GM21360 (cell line): ENCODE results near the gene ATP2A3.
A peak's percentile ranks its signal among the peaks of the same experiment; 100 is the strongest.

Source experiments
- ATAC-seq: cut with Tn5 transposase; IDR thresholded peaks from one replicate; pipeline ENCODE4 v1.9.1; 2021; ENCODE audit warnings: mild to moderate bottlenecking, moderate library complexity; ENCODE audit not compliant: unreplicated experiment

The ATP2A3 gene

GRCh38 chr17:3893720-3894116 is 70.5 kb downstream of the ATP2A3 start:
- ATAC-seq = no peak

- peak; percentile 75 for ATAC-seq
These were observed 71.1 kb downstream of the ATP2A3 start, which contains the start of gene CAMKK1 for GRCh38 chr17:3893003-3893719. Gene CAMKK1, minus strand, starts transcription at chr17:3893053. Its CDS starts 7,366 bp downstream, at chr17:3885687.

- peak; percentile 18 for ATAC-seq
These were observed 71.9 kb downstream of the ATP2A3 start for GRCh38 chr17:3892095-3892998.

GRCh38 chr17:3891626-3892094 is 72.6 kb downstream of the ATP2A3 start:
- no peak for ATAC-seq

GRCh38 chr17:3890878-3891219 is 73.4 kb downstream of the ATP2A3 start:
- no peak for ATAC-seq

GRCh38 chr17:3890082-3890877 is 74.0 kb downstream of the ATP2A3 start:
- ATAC-seq = no peak

- ATAC-seq = no peak
These were observed 74.8 kb downstream of the ATP2A3 start for GRCh38 chr17:3889325-3890012.

DNA sequence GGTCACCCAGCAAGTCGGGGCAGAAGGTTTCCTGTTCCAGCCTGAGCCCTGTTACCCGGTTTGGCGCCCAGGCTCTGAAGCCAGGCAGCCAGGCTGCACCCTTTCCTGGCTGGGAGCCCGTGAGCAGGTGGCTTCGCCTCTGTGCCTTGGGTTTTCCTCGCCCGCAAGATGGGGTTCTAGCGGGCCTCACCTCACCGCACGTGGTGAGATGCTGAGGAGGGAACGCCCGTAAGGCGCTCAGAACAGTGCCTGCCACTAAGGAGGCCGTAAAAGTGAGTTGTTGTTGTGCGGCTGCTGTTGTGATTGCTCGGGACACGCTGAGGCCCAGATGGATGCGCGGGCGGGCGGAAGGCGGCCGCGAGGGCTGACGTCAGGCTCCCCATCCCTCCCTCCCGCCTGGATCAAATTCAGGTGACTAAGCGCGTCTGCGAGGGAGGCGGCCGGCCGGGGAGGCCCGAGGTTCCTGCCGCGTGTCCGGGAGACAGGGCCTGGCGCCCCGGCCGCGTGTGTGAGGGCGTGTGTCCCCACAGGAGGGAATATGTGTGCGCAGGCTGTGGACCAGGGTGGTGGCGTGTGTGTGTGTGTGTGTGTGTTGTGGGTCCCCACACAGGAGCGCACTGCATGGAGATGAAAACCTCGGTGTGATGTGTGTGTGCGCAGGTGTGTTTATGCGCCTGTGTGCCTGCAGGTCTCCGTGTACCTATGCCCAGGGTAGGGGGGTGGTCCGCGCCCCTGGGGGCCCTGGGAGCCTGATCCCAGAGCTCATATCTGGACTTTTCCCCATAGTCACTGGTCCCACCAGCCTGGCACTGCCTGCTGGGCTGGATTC is 75.7 kb downstream of the ATP2A3 start:
- no peak for ATAC-seq

DNA sequence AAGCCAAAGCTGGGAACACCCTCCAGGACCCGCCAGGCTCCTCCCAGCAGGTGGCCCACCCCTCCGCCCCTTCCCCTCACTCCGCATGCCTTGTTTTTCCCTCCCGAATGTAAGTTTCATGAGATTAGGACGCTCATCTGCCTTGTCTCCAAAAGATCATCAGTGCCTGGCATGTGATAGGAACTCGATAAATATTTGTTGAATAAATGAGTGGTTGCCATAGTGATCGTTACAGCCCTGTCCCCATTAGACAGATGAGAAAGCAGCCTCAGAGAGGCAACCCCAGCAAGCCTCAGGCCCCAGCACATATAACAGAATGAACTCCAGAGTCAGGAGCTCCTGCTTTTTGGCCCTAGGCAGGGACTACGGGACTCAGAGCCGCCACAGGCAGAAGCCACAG is 76.4 kb downstream of the ATP2A3 start:
- no peak for ATAC-seq

- no peak for ATAC-seq
These were observed 76.8 kb downstream of the ATP2A3 start for GRCh38 chr17:3887394-3887793.

GRCh38 chr17:3886776-3887175 is 77.5 kb downstream of the ATP2A3 start:
- no peak for ATAC-seq

GRCh38 chr17:3885970-3886369 is 78.3 kb downstream of the ATP2A3 start:
- no peak for ATAC-seq

- no peak for ATAC-seq
These were observed 79.0 kb downstream of the ATP2A3 start for GRCh38 chr17:3885271-3885670.

GRCh38 chr17:3884188-3884587 is 80.0 kb downstream of the ATP2A3 start:
- no peak for ATAC-seq

DNA sequence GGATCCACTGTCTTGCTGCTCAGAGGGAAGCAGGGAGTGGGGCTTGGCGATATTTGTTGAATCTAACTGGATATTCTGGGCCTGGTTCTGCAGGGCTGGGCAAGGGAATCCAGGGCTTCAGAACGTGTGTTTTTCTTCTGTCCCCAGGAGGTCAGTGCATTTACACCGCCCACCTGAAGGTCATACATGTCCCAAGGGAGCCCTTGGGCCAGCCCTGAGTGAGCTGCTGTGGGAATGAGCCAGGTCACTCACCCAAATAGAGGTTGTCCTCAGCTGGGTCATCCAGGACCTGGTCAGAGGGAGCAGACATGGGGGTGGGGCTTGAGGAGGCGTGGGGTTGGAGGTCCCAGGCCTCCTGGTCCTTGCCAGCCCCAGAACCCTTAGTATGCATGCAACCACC is 82.0 kb downstream of the ATP2A3 start:
- no peak for ATAC-seq

GRCh38 chr17:3880983-3881382 is 83.3 kb downstream of the ATP2A3 start:
- no peak for ATAC-seq

DNA sequence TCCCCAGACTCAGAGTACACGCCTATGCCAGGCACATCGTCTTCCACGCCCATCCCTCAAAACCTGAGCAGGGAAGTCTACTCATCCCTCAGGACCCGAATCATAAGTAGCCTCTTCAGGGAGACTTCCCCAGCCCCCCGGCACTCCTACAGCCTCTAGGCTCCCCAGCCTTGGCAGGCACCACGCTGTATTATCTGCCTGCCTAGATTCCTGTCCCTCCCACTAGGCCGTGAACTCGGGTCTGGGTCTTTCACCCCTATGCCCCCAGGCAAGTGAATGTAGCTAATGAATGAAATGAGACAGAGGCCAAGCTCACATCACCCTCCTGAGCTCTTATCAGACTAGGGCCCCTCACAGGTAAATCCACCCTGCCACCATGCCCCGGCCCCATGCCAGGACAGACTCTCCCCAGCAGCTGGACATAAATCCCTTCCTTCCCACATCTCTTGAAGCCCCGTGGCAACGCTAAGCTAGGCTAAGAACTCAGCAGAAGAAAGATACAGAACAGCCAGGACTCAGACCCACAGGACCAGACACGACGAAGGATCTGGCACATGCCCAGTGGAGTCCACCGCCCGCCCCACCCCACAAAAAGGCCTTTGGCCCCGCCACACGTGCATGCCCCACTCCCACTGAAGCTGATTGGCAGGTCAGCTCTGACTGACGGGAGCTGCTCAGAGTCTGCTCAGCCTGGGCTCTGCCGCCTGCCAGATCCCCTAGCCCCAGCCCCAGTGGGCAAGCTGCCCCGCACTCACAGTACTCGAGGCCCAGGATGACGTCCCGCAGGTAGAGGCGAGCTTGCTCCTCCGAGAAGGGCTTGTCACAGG is 84.4 kb downstream of the ATP2A3 start:
- no peak for ATAC-seq

DNA sequence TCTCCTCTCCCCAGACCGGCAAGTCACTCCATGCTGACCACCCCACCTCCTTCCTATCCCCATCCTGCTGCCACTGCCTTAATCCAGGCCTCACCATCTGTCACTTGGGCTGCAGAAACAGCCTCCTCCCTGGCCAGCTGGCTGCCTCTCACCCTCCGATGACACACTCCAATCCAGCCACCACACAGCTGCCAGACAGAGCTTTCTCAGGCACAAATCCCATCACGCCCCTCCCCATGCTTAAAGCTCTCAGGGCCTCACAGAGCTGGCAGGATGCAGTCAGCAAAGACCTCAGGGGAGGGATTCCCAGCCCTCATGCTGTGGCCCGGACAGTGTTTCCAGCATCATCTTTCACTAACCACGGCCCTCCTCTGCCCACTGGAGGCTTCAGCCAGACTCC is 85.1 kb downstream of the ATP2A3 start:
- ATAC-seq = no peak

DNA sequence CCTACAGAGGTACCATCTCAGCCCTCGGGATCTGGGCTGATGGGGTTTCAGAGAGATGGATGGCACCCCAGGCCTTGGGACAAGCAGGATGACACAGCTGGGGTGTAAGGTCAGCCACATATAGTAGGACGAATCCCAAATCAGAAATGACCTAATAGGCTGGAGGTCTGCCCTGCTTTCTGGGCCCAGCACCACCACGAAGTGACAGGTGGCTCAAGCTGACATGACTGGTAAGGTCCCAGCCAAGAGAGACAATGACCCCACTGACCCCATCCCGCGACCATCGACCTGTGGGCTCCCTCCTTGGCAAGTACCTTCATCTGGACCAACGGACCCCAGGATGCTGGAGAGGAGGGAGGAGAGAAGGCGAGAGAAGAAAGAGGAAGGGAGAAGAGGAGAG is 87.0 kb downstream of the ATP2A3 start:
- no peak for ATAC-seq
